CD14-positive monocyte (primary cell): ENCODE measurements around the gene RCOR2. TPM values are rescaled to one million over a fixed set of nuclear protein-coding genes. Genes with fewer than 3 reads are reported as not detected.

Experiments used
- DNase-seq, 3 donors: peaks; one replicate each; pipeline ENCODE4 v3.0.0-alpha.2; 2011 to 2022
- H2AFZ ChIP-seq: 2 replicates; pipeline ENCODE4 v1.6.0; 2012; ENCODE audit warnings: mild to moderate bottlenecking, low read depth, low read length, inconsistent platforms; ENCODE audit not compliant: insufficient read depth, poor library complexity, severe bottlenecking
- H3K27ac ChIP-seq, 2 donors: 1 replicate in 1 of 2; 2 replicates in 1 of 2; pipeline ENCODE4 v1.5.1; 2012 to 2013; ENCODE audit warnings: low read length in 2 of 2, control low read depth in 1 of 2, inconsistent platforms in 1 of 2, low read depth in 1 of 2, mild to moderate bottlenecking in 1 of 2
- H3K27me3 ChIP-seq, 2 donors: one replicate each; pipeline versions ENCODE4 v1.6.0 to v1.6.1; 2011 to 2013; ENCODE audit warnings: low read length in 2 of 2; ENCODE audit not compliant: control insufficient read depth in 2 of 2, insufficient read depth in 2 of 2
- H3K36me3 ChIP-seq, 2 donors: replicated peaks in 1 of 2; 1 replicate in 1 of 2; 2 replicates in 1 of 2; pipeline versions ENCODE4 v1.5.1 to v1.6.1; 2012 to 2013; ENCODE audit warnings: low read length in 2 of 2, control low read depth in 1 of 2, inconsistent platforms in 1 of 2, mild to moderate bottlenecking in 1 of 2; ENCODE audit not compliant: insufficient read depth in 2 of 2, control insufficient read depth in 1 of 2
- H3K4me1 ChIP-seq, 2 donors: 1 replicate in 1 of 2; 2 replicates in 1 of 2; pipeline versions ENCODE4 v1.5.1 to v1.6.1; 2012 to 2013; ENCODE audit warnings: low read length in 2 of 2, control low read depth in 1 of 2, inconsistent platforms in 1 of 2, mild to moderate bottlenecking in 1 of 2, moderate library complexity in 1 of 2; ENCODE audit not compliant: insufficient read depth in 2 of 2, control insufficient read depth in 1 of 2
- H3K4me2 ChIP-seq: replicated peaks from 2 replicates; pipeline ENCODE3; 2012; ENCODE audit warnings: low read length, moderate library complexity, mild to moderate bottlenecking; ENCODE audit not compliant: poor library complexity, severe bottlenecking; ENCODE audit errors: extremely low read depth
- H3K4me3 ChIP-seq, 3 experiments: fragments of 200-600 bp in 1 of 3; sonication (generic) in 1 of 3; replicated peaks in 1 of 3; 1 replicate in 2 of 3; 2 replicates in 1 of 3; pipeline ENCODE4 v1.5.1; 2011 to 2013; ENCODE audit warnings: low read length in 3 of 3, mild to moderate bottlenecking in 3 of 3, control low read depth in 2 of 3, low read depth in 2 of 3, inconsistent platforms in 1 of 3, moderate library complexity in 1 of 3
- H3K79me2 ChIP-seq: 2 replicates; pipeline ENCODE4 v1.6.0; 2012; ENCODE audit warnings: mild to moderate bottlenecking, control low read depth, inconsistent platforms, low read length, moderate library complexity; ENCODE audit not compliant: insufficient read depth
- H3K9ac ChIP-seq: 2 replicates; pipeline ENCODE4 v1.6.0; 2017; ENCODE audit warnings: low read length, mild to moderate bottlenecking; ENCODE audit not compliant: insufficient read depth, poor library complexity, severe bottlenecking
- H3K9me3 ChIP-seq, 2 donors: replicated peaks in 1 of 2; 1 replicate in 1 of 2; 2 replicates in 1 of 2; pipeline versions ENCODE4 v1.5.1 to v1.6.1; 2012 to 2013; ENCODE audit warnings: low read length in 2 of 2, control low read depth in 1 of 2; ENCODE audit not compliant: control insufficient read depth in 1 of 2, insufficient read depth in 1 of 2
- H4K20me1 ChIP-seq: 2 replicates; pipeline ENCODE4 v1.6.0; 2012; ENCODE audit warnings: mild to moderate bottlenecking, low read length, control low read depth, moderate library complexity; ENCODE audit not compliant: insufficient read depth
- H3K27ac Mint-ChIP-seq, 7 donors: one replicate each; pipeline ENCODE4 v1.8.0; 2020; ENCODE audit warnings: mild to moderate bottlenecking in 7 of 7, mixed read lengths in 7 of 7, moderate library complexity in 6 of 7, inconsistent platforms in 2 of 7
- H3K27me3 Mint-ChIP-seq, 3 donors: one replicate each; pipeline ENCODE4 v1.8.0; 2021 to 2022; ENCODE audit warnings: low read depth in 3 of 3, mild to moderate bottlenecking in 3 of 3, mixed read lengths in 3 of 3, moderate library complexity in 3 of 3, inconsistent platforms in 1 of 3
- H3K36me3 Mint-ChIP-seq, 2 donors: one replicate each; pipeline ENCODE4 v1.8.0; 2020; ENCODE audit warnings: mixed read lengths in 2 of 2, inconsistent platforms in 1 of 2, mild to moderate bottlenecking in 1 of 2
- H3K4me1 Mint-ChIP-seq: one replicate; pipeline ENCODE4 v1.8.0; 2020; ENCODE audit warnings: mild to moderate bottlenecking, mixed read lengths
- H3K4me3 Mint-ChIP-seq, 2 donors: one replicate each; pipeline ENCODE4 v1.8.0; 2020; ENCODE audit warnings: mild to moderate bottlenecking in 2 of 2, mixed read lengths in 2 of 2, moderate library complexity in 1 of 2
- H3K9me3 Mint-ChIP-seq, 7 donors: one replicate each; pipeline ENCODE4 v1.8.0; 2020 to 2022; ENCODE audit warnings: mixed read lengths in 7 of 7, mild to moderate bottlenecking in 6 of 7, moderate library complexity in 6 of 7, inconsistent platforms in 2 of 7
- WGBS: methylation state at CpG from one replicate; pipeline ENCODE4 v1.1.5; 2013; ENCODE audit warnings: missing lambda C conversion rate; ENCODE audit not compliant: insufficient coverage; 5-methylcytosine and 5-hydroxymethylcytosine counted together
- intact Hi-C, 2 donors: fragments of 100-400 bp; cut with micrococcal nuclease; formaldehyde crosslinking; loops; one replicate each; pipeline versions ENCODE4 v1.15.0 to v1.15.1; 2023
- polyA plus RNA-seq, 3 donors: library from polyadenylated mRNA; depleted of rRNA in 1 of 3; unstranded in 2 of 3; stranded (reverse) in 1 of 3; fragments of 300-500 nt in 2 of 3; fragments of >200 nt in 1 of 3; fragmentation: Illumina TruSeq in 2 of 3; gene quantifications; 1 replicate in 2 of 3; 2 replicates in 1 of 3; pipeline ENCODE4 v1.2.3, GENCODE V29; 2012 to 2021
- TF ChIP-seq, protein P1 (sequence below): fragments of 200-600 bp; IDR thresholded peaks from one replicate; pipeline ENCODE4 v1.8.0; 2022; ENCODE audit warnings: antibody characterized with exemption, mild to moderate bottlenecking

RCOR2 gene
- polyA plus RNA-seq, 3 donors, result not detected

DNA sequence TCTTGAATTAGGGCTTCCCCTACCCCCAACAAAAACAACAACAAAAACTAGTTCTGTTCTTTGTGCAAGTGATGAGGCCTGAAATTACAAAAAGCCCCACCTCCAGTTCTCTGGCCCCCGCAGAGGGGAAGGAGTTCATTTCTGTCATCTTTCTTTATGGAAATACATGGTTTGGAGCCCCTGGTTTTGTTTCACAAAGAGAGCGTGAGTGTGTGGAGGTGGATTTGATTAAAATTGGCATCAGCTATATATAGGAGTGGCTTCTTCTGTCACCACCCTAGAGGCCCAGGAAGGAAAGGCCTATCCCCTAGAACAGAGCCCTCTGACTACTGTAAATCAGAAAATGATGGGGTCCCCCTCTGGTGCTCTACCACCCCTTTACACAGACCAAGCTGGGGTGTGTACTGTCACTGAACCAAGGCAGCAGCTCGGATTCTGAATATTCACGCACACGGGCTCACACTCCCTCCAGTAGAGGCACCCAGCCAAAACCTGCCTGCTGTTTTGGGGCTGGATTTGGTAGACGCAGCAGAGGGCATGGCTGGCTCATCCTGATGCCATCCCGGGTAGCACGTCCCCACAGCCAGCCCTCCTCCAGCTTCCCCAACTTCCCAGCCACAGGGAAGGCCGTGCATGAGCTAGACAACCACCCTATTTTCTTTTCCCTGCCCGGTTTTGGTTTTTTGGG is 19.4 kb downstream of the RCOR2 start:
- Histone ChIP-seq H3K9ac (no peak overlapping the region), H3K4me2 (no peak overlapping the region), H3K4me3 (no peak overlapping the region), H3K79me2 (peaks cover 40% of the 10 kb centered on the region), H3K9me3 (no peaks in the 10 kb centered on the region), H3K27me3 (no peaks in the 10 kb centered on the region), H3K4me1 (no peaks in the 10 kb centered on the region), H4K20me1 (peaks cover 100% of the 10 kb centered on the region), H3K36me3 (peaks cover 79 to 92% of the 10 kb centered on the region in 2 donors), H3K27ac (peak overlapping the region in 1 of 2 donors; percentile 15), H2AFZ (no peak overlapping the region)
- DNase-seq, result no peak
- H3K36me3 Mint-ChIP-seq, result peaks cover 74 to 89% of the 10 kb centered on the region in 2 donors
- H3K4me1 Mint-ChIP-seq, result peaks cover 1% of the 10 kb centered on the region
- H3K27me3 Mint-ChIP-seq, result no peaks in the 10 kb centered on the region
- WGBS, result 96% methylated on average over 4 of the region's 10 CpGs
- no peaks in the 10 kb centered on the region for H3K9me3 Mint-ChIP-seq
- TF ChIP-seq, protein P1, sequence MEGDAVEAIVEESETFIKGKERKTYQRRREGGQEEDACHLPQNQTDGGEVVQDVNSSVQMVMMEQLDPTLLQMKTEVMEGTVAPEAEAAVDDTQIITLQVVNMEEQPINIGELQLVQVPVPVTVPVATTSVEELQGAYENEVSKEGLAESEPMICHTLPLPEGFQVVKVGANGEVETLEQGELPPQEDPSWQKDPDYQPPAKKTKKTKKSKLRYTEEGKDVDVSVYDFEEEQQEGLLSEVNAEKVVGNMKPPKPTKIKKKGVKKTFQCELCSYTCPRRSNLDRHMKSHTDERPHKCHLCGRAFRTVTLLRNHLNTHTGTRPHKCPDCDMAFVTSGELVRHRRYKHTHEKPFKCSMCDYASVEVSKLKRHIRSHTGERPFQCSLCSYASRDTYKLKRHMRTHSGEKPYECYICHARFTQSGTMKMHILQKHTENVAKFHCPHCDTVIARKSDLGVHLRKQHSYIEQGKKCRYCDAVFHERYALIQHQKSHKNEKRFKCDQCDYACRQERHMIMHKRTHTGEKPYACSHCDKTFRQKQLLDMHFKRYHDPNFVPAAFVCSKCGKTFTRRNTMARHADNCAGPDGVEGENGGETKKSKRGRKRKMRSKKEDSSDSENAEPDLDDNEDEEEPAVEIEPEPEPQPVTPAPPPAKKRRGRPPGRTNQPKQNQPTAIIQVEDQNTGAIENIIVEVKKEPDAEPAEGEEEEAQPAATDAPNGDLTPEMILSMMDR, result no peak
- peak overlapping the region in 2 of 7 donors; percentile 46 to 68 for H3K27ac Mint-ChIP-seq
- H3K4me3 Mint-ChIP-seq, result no peak overlapping the region
- intact Hi-C loops, result no loop called here

DNA sequence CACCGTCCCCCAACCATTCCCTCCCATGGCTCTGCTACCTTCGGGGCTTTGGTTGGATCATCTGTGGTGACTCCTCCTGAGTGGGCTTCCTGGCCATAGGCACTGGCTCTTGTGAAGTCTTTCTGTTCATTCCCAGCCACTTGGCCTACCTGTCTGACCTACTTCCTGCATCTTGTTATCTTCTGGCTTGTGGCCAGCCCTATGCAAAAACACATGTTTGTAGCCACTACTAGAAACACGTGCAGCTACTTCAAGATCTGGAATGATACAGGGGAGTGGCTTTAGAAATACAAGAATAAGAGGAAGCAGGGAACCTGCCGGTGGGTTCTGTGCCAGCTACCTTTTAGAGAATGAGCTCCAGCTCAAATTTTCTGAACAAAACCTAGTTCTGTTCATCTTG is 20.9 kb downstream of the RCOR2 start:
- intact Hi-C loops, result no loop called here
- DNase-seq, result no peak
- Histone ChIP-seq H4K20me1 (peaks cover 100% of the 10 kb centered on the region), H3K9me3 (no peaks in the 10 kb centered on the region), H3K4me2 (no peak overlapping the region), H3K79me2 (peaks cover 55% of the 10 kb centered on the region), H3K4me1 (peaks cover 0 to 7% of the 10 kb centered on the region in 2 donors), H3K9ac (no peak overlapping the region), H3K27ac (no peak overlapping the region), H3K4me3 (no peak overlapping the region), H2AFZ (no peak overlapping the region), H3K27me3 (no peaks in the 10 kb centered on the region), H3K36me3 (peaks cover 70 to 90% of the 10 kb centered on the region in 2 donors)
- Mint-ChIP-seq H3K4me3 (no peak overlapping the region), H3K9me3 (no peaks in the 10 kb centered on the region), H3K27me3 (peaks cover 0 to 4% (median 0%) of the 10 kb centered on the region in 3 donors), H3K4me1 (peaks cover 15% of the 10 kb centered on the region), H3K27ac (peak overlapping the region in 1 of 7 donors; percentile 43), H3K36me3 (peaks cover 65 to 81% of the 10 kb centered on the region in 2 donors)
- WGBS, result 95% methylated on average over 3 of the region's 4 CpGs
- TF ChIP-seq, protein P1, result no peak
